ENCODE results near the gene CRKL. TPM values are rescaled to one million over a fixed set of nuclear protein-coding genes. Genes with fewer than 3 reads are reported as not detected.

The CRKL gene
- polyA plus RNA-seq, 1 of the 3 experiments (the other 2 are of a cell fraction): 9.6 TPM

DNA sequence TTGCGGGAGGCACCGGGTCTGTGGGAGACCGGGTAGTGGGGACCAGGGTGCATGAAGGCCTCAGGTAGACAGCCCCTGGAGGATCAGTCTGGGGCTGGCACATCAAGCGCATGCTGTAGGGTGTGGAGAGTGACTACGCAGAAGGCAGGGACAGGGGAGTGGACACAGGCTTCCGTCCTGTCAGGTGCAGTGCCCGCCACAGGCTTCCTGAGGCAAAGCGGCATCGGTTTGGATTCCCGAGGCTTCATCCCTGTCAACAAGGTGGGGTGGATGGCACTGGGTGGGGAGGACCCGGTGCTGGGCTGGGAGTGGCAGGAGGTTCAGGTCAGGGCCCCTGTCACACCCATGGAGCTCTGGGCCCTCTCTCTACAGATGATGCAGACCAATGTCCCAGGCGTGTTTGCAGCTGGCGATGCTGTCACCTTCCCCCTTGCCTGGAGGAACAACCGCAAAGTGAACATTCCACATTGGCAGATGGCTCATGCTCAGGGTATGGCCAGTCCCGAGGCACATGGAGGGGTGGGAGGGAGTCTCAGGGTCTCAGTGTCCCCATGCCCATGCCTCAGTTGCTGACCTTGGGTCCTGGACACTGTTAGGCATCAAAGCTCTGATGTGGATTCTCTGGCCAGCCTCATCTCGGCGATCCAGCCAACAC lies 60.4 kb downstream of the CRKL start:
- Histone ChIP-seq H3K36me3 (replicated peaks in 1 of 2; ENCODE audit: control insufficient read depth in 1 of 2, insufficient read depth in 2 of 2, low read length in 1 of 2) (no peaks in the 10 kb centered on the region), H3K9ac (no peak overlapping the region), H3K9me2 (no peaks in the 10 kb centered on the region), H3K27ac (ENCODE audit: low read depth in 2 of 2, low read length in 1 of 2) (no peak overlapping the region), H3K9me3 (no peaks in the 10 kb centered on the region), H3K4me1 (ENCODE audit: control insufficient read depth in 1 of 2, insufficient read depth in 2 of 2, low read depth in 1 of 2, low read length in 1 of 2) (peaks cover 0 to 15% of the 10 kb centered on the region in 2 experiments; a peak in 2 of 4 replicates), H2AFZ (ENCODE audit: low read depth) (no peak overlapping the region), H4K20me1 (ENCODE audit: insufficient read depth) (no peaks in the 10 kb centered on the region), H3K4me3 (ENCODE audit: low read depth in 2 of 2, low read length in 1 of 2) (no peak overlapping the region), H3K79me2 (ENCODE audit: insufficient read depth) (peaks cover 5% of the 10 kb centered on the region), H3F3A (replicated peaks; ENCODE audit: insufficient read depth) (no peaks in the 10 kb centered on the region), H3K27me3 (ENCODE audit: insufficient read depth) (no peaks in the 10 kb centered on the region), H3K4me2 (no peak overlapping the region)
- POLR2A ChIA-PET: no interaction called here
- 78% methylated on average over 10 of the region's 17 CpGs for WGBS (ENCODE audit: low lambda C conversion rate)
- TF ChIP-seq, protein P1, sequence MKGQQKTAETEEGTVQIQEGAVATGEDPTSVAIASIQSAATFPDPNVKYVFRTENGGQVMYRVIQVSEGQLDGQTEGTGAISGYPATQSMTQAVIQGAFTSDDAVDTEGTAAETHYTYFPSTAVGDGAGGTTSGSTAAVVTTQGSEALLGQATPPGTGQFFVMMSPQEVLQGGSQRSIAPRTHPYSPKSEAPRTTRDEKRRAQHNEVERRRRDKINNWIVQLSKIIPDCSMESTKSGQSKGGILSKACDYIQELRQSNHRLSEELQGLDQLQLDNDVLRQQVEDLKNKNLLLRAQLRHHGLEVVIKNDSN (IDR thresholded peaks at IDR 0.05; ENCODE audit: borderline replicate concordance, low read depth): no peak
- TF ChIP-seq GATA2 (CRISPR knock-in tag; IDR thresholded peaks at IDR 0.05): no peak
- no peak for TF ChIP-seq RCOR1 (IDR thresholded peaks at IDR 0.05; ENCODE audit: low read length)
- no peak for TF ChIP-seq POLR2AphosphoS5 (IDR thresholded peaks at IDR 0.05; ENCODE audit: low read depth, low read length)
- no peak for TF ChIP-seq EZH2phosphoT487 (IDR thresholded peaks at IDR 0.05; ENCODE audit: borderline replicate concordance, low read depth)
- no peak for TF ChIP-seq CHD2 (IDR thresholded peaks at IDR 0.05; ENCODE audit: low read length, partially characterized antibody)
- TF ChIP-seq RFX5 (IDR thresholded peaks at IDR 0.05; ENCODE audit: low read length): no peak
- TF ChIP-seq, protein P2, sequence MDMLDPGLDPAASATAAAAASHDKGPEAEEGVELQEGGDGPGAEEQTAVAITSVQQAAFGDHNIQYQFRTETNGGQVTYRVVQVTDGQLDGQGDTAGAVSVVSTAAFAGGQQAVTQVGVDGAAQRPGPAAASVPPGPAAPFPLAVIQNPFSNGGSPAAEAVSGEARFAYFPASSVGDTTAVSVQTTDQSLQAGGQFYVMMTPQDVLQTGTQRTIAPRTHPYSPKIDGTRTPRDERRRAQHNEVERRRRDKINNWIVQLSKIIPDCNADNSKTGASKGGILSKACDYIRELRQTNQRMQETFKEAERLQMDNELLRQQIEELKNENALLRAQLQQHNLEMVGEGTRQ (IDR thresholded peaks at IDR 0.05; ENCODE audit: borderline replicate concordance, low read depth, low read length): no peak
- no peak for TF ChIP-seq MEF2A (IDR thresholded peaks at IDR 0.05; ENCODE audit: borderline replicate concordance, low read depth)
- TF ChIP-seq SMC3 (IDR thresholded peaks at IDR 0.05; ENCODE audit: low read depth, low read length): no peak
- no peak for TF ChIP-seq TEAD4 (IDR thresholded peaks at IDR 0.05; ENCODE audit: borderline replicate concordance, insufficient read depth)
- TF ChIP-seq, protein P3, sequence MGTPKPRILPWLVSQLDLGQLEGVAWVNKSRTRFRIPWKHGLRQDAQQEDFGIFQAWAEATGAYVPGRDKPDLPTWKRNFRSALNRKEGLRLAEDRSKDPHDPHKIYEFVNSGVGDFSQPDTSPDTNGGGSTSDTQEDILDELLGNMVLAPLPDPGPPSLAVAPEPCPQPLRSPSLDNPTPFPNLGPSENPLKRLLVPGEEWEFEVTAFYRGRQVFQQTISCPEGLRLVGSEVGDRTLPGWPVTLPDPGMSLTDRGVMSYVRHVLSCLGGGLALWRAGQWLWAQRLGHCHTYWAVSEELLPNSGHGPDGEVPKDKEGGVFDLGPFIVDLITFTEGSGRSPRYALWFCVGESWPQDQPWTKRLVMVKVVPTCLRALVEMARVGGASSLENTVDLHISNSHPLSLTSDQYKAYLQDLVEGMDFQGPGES (IDR thresholded peaks at IDR 0.05; ENCODE audit: low read depth, low read length): no peak
- no peak for TF ChIP-seq EP300 (IDR thresholded peaks at IDR 0.05; ENCODE audit: borderline replicate concordance in 1 of 2, low read depth in 1 of 2, low read length in 1 of 2)
- no peak for TF ChIP-seq TAF1 (IDR thresholded peaks at IDR 0.05; ENCODE audit: borderline replicate concordance, low read depth, low read length)
- TF ChIP-seq FOXJ3 (CRISPR knock-in tag; IDR thresholded peaks at IDR 0.05): no peak
- TF ChIP-seq FOSL2 (IDR thresholded peaks at IDR 0.05; ENCODE audit: borderline replicate concordance, low read depth): no peak
- TF ChIP-seq SIN3A (IDR thresholded peaks at IDR 0.05; ENCODE audit: borderline replicate concordance, low read depth, low read length): no peak
- TF ChIP-seq ELF1 (IDR thresholded peaks at IDR 0.05): no peak
- no peak for TF ChIP-seq RXRA (IDR thresholded peaks at IDR 0.05; ENCODE audit: borderline replicate concordance, low read depth)
- TF ChIP-seq GABPA (IDR thresholded peaks at IDR 0.05; ENCODE audit: low read depth): no peak
- no peak for DNase-seq
- CTCF ChIA-PET: interaction anchor here (0.8 to 7.4 kb wide), 3 partner anchors 8 to 61 kb away, joined by 3 to 44 read pairs (median 3); partner anchors contain the start of gene CRKL
